OCI-M1 (cell line): ENCODE measurements around the gene ABCG1.
A peak's percentile ranks its signal among the peaks of the same experiment; 100 is the strongest.

Experiments
- DNase-seq: peaks from one replicate; lab custom pipeline; 2025; lab: John Stamatoyannopoulos, UW

Gene ABCG1

GRCh38 chr21:42191696-42192595 is 27.0 kb upstream of the ABCG1 start:
- peak; percentile 23 for DNase-seq

DNA sequence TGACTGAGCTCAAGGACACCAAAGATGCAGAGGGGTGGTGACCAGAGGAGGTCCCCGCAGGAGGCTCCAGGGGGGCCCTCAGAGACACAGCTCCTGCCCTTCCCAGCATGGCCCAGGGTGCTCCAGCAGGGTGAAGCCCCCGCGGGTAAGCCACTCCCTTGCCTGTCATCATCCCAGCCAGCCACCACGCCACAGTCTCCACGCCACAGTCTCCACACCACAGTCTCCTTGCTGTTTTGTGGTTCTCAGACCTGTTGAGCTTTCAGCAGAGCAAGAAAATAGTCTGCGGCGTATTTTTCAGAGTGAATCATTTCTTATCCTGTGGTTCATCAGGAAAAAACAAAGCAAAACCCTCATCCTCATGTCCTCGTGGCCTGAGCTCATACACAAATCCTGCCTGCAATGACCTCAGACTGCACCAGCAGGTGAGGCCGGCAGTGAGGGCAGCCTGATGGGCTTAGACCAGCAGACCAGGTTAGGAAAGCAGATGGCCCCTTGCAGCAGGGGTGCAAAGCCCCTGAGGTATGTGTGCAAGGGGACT is 25.7 kb upstream of the ABCG1 start:
- DNase-seq, result no peak

DNA sequence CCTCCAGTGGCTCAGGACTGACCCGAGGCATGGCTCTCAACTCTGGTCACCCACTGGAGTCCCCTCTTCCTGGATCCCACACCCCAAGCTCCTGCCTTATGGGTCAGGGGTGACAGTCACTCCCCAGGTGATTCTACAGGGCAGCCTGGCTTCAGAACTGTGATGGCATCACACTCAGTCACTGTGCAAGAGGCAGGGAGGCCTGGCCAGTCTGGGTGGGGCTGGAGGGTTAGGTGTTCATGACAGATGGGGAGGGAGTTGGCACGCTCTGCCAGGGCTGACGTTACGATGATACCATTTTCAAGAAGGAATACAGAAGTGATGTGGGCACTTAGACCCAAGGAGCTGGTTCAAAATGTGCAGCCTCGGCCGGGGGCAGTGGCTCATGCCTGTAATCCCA is 25.2 kb upstream of the ABCG1 start:
- no peak for DNase-seq

- no peak for DNase-seq
These were observed 24.1 kb upstream of the ABCG1 start for GRCh38 chr21:42194863-42195262.

DNA sequence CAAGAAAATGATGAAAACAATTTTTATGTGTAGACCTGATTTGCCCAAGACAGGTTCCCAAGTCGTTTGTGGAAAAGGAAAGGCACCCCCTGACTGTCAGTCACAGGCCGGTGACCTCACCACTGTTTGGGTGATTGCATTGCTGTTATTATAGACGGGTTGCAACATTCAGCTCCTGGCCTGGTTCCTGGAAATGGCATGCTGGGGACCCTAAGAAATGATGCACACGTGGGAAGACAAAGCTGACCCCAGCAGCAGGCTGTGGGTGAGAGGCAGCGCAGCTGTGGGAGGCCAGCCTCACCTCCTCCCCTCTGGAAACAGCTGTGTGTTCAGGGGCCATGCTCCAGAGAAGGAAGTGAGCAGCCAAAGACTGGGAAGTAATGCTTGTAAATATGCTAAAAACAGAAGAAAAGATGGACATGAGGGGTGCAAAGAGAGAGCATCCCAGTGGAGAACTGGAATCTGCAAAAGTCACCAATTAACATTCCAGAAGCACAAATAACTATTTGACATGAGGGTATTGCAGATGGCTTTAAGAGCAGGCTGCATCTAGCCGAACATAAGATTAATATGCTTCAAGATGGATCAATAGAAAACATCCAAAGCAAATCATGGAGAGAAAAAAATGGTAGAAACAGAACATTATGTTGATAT is 23.4 kb upstream of the ABCG1 start:
- DNase-seq, result peak; percentile 60

GRCh38 chr21:42198929-42199867 is 19.7 kb upstream of the ABCG1 start:
- DNase-seq, result peak; percentile 96

DNA sequence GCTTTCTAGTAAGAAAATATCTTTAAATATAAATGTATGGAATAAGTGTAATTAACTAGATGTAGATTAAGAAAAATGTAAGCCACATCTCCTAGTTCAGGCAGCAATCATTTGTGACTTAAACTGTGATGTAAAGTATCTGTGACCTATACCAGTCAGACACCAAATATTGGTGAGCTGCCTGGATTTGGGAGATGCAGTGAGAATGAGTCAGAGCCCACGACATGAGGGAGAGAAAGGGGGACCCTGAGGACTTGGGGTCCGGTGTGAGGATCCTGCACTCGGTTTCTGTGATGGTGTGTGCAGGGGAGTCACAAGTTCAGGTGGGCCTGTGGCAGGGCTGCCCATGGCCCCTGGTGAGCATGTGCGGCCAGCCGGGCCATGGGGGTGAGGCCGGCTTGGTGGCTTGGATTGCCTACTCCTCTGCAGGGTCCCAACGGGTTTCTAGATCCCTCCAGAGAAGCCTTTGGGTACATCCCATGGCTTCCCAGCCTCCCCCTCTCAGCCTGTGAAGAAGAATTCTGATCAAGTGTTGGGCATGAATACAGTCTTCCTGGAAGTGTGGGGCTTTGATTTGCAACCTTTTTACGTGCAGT is 19.0 kb upstream of the ABCG1 start:
- no peak for DNase-seq

GRCh38 chr21:42200906-42201614 is 17.9 kb upstream of the ABCG1 start:
- DNase-seq, result peak; percentile 59

DNA sequence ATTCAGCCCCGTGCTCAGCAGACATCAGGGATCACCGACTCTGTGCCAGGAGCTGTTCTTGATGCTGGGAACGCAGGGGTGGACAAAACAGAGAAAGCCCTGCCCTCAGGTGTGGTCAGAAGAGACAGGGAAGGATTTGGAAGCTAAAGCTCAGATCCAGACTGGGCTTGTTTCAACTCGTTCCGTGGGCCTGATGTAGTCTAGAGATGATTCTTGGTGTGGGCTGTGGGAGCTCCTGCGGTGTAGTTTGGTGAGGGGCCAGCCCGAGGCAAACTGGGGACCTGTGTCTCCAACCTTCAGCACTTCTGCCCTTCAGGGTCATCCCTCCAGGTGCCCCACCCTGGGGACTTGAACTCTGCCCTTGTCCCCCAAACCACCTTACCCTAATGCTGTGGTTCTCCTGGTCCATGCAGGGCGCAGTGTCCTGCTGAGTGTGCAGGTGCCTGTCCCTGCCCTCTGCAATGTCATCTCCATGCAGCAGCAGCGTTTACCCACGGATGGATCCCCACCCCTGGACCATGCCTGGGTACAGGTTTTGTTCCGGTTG is 17.3 kb upstream of the ABCG1 start:
- DNase-seq, result no peak

GRCh38 chr21:42202321-42202720 is 16.6 kb upstream of the ABCG1 start:
- DNase-seq, result no peak

GRCh38 chr21:42203321-42203720 is 15.6 kb upstream of the ABCG1 start:
- DNase-seq, result no peak

GRCh38 chr21:42203936-42204335 is 15.0 kb upstream of the ABCG1 start:
- no peak for DNase-seq

DNA sequence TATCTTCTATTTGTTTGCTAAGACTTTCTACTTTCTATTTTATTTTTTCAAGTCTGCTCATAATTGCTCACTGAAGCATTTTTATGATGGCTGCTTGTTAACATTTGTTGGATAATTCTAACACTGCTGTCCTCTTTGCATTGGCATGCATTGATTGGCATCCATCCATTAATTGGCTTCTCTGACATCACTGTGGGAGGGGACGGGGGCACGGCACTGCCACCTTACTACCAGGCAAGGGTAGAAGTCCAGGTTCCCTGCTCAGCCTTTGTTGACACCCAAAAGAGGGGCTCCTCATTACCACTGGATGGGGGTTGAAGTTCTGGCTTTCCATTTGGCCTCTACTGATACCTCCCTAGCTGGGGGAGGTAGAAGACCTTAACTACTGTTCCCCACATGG is 11.5 kb upstream of the ABCG1 start:
- no peak for DNase-seq

GRCh38 chr21:42208036-42208435 is 10.9 kb upstream of the ABCG1 start:
- no peak for DNase-seq

DNA sequence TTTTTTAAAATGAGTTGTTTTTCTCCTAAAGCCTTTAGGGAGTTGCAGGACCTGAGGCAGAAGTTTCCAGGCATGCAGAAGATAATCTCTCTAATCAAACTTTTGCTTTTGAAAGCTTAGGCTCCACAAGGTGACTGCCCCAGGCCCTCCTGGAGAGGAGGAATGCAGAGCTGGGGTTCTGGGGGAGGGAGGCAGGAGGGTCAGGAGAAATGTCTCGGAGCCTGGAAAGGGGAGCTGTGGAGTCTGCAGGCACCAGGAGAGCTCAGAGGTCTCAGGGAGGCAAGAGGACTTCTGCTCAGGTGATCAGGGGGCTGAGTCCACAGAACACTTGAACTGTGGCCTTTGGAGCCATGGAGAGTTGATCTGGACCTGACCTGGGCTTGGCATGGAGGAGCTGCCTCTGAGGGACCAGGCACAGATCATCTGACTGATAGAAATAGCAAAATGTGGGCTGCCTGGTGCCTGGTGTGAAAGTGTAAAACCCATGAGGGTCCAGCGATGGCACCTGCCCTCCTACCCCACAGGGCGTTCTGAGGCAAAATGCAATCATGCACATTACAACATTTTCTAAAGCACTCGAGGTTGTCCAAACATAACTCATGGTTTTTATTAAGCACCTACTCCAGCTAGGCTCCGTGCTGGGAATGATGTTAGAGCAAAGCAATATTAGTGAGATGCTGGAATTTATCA is 10.0 kb upstream of the ABCG1 start:
- no peak for DNase-seq

- DNase-seq, result no peak
These were observed 9.0 kb upstream of the ABCG1 start for GRCh38 chr21:42209801-42210479.

GRCh38 chr21:42212266-42212665 is 6.7 kb upstream of the ABCG1 start:
- DNase-seq, result no peak

- DNase-seq, result no peak
These were observed 5.7 kb upstream of the ABCG1 start for GRCh38 chr21:42213082-42213774.
